HG02759 (cell line): ENCODE data around the gene GPATCH1.
"Not testable (repeated sequence)": the region's sequence is repeated elsewhere in the genome, so short reads cannot be mapped to it uniquely, and the experiment has no call there.

Source experiments
- ATAC-seq: cut with Tn5 transposase; IDR thresholded peaks from one replicate; pipeline ENCODE4 v1.9.1; 2021; ENCODE audit warnings: mild to moderate bottlenecking, moderate library complexity; ENCODE audit not compliant: unreplicated experiment

Gene GPATCH1

DNA sequence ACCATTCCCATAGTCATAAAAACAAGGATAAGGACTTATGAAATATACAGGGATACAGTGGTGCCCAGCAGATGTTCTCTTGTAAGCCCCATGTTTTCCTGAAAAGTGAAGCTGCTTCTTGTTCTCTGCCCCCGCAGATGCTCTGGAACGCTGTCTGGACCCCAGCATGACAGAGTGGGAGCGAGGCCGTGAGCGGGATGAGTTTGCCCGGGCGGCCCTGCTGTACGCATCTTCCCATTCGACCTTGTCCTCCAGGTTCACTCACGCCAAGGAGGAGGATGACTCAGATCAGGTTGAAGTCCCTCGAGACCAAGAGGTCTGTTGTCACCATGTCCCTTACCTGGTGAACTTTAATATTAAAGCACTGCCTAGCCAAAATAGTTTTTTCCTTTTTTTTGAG is 30.6 kb downstream of the GPATCH1 start:
- no peak for ATAC-seq

DNA sequence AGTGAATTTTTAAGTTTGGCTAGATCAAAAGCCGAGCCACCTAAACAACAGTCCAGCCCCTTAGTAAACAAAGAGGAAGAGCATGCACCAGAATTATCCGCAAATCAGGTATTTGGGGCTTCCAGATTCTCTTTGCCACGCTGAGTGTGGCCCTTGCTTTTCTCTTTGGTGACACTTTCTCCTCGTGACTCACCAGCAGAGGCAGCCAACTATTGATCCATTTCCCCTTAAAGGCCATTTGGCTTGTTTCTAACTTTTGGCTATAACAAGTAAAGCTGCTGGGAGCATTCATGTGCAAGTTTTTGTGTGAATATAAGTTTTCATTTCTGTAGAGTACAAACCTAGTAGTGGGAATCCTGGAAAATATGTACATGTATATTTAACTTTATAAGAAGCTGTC is 33.3 kb downstream of the GPATCH1 start:
- ATAC-seq, result no peak

DNA sequence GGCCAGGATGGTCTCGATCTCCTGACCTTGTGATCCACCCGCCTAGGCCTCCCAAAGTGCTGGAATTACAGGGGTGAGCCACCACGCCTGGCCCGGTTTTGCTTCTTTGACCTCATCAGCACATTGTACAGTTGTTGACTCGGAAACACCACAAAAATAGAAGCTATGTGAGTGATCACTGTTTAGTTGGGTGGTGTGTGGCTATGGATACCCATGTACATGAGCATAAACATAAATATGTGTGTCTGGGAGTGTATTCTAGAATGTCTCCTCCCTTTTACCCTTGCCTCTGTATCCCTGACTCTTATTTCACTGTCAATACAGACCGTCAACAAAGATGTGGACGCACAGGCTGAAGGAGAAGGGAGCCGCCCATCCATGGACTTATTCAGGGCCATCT is 36.5 kb downstream of the GPATCH1 start:
- ATAC-seq, result no peak

DNA sequence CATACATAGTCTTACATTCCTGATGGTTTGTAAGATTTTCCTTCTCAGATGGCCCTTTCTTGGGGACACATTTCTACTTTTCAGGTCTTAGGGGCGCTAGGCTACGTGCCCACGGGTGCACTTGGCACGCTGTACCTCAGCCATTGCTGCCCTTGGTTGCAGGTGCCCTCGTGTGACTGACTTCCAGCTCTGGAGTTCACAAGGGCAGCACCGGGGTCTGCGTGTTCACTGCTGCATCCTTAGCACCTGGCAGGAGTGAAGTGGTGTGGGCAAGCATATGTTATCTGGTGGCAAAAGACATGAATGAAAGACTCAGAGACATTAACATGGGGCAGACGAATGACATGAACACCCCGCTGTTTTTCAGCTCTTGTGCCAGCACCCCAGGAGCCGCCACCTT is 37.7 kb downstream of the GPATCH1 start:
- ATAC-seq, result no peak

DNA sequence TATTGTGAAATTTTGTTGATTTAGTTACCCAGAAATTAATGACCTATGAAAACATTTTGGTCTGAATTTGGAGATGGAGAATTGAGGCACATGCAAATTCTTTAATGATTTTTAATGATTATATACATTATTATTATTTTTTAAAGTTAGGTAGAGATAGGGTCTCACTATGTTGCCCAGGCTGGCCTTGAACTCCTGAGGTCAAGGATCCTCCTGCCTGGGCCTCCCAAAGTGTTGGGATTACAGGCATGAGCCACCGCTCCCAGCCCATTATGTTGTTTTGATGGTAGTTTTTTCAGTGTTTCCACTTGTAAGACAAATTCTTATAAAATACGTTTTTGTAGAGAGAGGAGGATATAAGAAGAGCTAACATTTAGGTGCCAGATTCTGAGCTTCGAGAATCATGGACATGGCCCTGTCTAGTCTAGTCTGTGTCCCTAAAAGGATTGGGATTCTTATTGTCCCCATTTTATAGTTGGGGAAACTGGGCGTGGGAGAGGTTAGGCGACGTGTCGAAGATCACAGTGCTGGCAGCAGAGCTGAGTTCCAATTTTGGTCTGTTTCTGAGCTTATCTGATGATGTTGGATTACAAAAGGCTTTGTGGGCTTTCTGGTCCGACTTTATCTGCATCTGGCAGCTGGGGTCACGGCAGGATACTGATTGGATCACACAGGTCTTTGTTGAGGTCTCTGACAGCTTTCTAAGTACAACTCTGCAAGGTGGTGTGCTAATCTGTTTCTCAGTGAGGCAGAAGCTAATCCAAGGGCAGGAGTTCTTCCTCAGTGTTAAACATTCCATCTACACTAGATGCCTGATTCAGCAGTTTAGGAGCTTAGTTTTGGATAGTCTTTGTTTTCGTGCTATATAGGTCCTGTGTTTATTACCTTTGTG is 43.5 kb downstream of the GPATCH1 start:
- ATAC-seq, result no peak

DNA sequence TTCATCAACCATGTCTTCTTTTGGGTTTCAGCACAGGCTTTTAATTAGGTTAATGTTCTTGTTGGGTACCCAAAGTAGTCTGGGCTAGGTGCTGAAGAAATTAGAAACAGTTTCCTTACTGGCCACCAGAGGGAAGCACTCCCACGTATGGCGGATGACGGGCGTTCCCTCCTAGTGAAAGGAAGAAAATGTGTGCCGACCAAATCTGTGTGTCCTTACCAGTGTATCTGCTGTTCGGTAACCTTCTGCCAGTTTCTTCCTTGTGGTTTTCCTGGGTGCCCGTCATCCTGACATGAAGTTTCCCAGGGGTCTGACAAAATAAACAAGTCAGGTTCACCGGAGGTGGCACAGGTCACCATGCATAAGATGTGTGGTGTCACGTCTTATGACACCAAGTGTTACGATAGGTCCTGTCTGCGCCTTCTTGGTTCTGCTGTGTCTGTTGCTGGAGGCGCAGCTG is 45.0 kb downstream of the GPATCH1 start:
- peak; percentile 67 for ATAC-seq

DNA sequence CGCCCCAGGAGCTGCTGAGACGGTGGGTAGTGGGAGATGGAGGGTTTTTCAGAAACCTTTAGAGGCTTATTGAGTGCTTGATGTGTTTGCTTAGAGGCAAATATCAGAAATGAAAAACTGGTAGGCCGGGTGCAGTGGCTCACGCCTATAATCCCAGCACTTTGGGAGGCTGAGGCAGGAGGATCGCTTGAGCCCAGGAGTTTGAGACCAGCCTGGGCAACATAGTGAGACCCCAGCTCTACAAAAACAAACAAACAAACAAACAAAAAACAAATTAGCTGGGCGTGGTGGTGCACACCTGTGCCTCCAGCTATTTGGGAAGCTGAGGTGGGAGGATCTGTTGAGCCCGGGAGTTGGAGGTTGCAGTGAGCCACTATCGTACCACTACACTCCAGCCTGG is 45.7 kb downstream of the GPATCH1 start:
- not testable (repeated sequence) for ATAC-seq

DNA sequence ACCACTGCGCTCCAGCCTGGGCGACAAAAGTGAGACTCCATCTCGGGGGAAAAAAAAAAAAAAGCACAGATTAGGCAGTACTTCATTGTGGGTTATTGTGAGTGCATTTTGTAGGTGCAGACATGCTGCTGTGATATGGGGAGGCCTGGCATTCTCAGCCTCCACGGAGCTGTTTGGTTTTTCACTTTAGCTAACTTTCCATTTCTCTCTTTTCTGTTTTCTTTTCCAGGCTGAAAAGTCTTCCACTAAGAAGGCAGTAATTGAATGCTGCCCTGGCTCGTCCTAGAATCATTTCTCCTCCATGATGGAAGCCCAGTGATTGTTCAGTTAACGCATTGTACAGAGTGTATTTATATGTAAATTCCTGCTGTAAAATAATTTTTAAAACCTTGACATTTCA is 48.9 kb downstream of the GPATCH1 start:
- no peak for ATAC-seq

DNA sequence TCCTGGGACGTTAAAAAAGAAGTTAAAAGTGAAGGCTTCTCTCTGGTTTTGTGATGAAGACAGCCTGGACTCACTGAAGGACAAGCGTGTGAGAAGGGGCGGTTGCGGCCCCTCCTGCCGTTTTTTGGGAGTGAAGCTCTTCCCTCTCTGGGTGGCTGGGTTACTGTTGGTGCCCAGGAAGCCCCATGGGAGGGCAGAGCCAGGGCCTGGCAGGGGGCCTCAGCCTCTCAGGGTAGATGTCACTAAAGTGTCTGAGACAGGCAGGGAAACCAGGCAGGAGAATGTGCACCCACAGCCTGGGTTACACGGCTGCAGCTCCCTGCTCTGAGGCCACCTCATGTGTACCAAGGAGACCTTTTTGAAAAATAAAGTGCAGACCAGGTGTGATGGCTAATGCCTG is 49.5 kb downstream of the GPATCH1 start:
- no peak for ATAC-seq

DNA sequence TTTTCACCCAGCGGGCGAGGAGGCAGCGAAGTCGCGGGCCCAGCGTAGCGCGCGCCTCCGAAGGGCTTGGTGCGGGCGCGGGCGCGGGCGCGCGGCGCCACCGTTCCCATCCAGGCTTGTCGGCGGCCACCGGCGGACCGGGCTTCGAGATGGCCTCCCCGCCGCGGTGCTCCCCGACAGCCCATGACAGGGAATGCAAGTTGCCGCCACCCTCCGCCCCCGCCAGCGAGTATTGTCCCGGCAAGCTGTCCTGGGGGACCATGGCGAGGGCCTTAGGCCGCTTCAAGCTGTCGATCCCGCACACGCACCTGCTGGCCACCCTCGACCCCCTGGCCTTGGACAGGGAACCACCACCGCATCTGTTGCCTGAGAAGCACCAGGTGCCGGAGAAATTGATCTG is 51.0 kb downstream of the GPATCH1 start, which contains the start of gene WDR88:
Gene WDR88 (plus strand): TSS at position 94 of the 400 bp plus-strand sequence. CDS start 56 bp downstream, at position 150.
- no peak for ATAC-seq

DNA sequence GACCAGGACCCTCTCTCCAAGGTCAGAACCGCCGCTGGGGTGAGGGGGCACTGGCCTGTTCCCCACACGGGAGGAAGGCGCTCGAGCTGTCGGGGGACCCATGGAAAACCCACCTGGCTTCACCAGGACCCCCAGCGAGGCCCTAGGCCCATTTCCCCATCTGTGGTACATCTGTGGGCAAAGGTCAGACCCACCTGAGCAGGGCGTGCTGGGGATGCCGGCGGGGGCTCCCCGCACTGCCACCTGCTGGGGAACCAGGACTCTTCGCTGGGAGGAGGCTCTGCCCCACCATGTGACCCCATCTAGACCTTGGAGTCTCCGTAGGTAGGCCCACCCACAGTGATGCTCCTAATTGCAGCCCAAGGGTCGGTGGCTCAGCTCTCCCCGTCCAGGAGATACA is 51.4 kb downstream of the GPATCH1 start:
- ATAC-seq, result no peak

DNA sequence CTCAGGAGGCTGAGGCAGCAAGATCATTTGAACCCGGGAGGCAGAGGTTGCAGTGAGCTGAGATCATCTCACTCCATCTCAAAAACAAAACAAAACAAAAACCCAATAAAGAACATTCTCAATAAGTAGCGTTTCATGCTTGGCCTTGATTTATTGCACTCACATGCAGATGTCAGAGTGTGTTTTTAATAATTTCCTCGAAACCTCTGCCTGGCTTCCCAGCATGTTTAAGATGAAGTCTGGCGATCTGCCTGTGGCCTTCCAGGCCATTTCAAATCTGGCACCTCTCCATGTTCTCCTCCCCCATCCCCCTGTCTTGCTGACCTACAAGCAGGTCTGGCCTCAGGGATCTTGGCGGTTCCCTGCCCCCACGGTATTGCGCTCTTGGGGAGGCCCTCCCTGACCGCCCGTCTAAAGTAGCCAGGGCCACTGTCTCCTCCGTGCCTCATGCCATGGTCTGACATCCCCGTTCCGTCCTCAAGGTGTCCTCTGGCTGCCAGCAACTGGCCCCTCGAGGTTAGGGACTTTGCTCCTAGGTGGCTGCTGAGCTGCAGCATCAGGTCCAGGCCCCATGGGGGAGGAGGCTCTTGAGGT is 52.6 kb downstream of the GPATCH1 start:
- no peak for ATAC-seq

DNA sequence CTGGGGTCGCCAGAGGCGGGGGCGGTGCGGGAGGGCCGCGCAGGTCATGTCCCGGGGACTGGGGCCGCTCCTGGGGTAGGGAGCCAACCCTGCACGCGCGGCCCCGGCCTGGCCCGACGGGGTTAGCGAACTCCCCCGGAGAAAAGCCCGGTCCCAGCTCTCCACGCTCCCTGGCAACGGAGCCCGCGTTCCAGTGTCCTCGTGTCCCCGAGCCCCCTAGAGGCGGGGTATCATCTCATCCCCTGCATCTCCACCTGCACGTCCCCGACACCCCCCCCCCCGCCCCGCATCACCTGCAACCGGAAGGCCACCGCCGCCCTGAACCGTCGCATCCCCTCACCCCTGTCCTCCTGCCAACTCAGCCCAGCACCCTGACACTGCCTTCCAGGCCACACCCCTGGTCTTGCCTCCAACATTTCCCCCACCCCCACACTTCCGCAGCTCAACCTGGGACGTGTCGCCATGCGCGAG is 53.6 kb downstream of the GPATCH1 start:
- ATAC-seq, result no peak

DNA sequence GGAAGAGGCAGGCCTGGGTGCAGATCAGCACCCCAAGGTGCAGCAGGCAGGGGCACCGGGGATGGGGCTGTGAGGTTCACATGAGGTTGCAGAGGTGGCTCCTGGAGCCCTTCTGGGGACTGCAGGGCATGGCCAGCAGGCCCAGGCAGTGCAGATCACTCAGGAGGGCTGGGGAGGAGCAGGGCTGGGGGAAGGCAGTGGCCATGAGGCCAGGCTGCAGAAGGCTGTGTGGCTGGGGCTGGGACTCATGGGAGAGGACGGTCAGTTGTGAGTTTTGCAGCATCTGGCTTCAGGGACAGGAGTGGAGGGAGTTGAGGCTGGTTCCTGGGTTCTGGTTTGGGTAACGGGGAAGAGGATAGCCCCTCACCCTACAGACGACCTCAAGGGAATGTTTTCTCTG is 58.2 kb downstream of the GPATCH1 start:
- no peak for ATAC-seq

DNA sequence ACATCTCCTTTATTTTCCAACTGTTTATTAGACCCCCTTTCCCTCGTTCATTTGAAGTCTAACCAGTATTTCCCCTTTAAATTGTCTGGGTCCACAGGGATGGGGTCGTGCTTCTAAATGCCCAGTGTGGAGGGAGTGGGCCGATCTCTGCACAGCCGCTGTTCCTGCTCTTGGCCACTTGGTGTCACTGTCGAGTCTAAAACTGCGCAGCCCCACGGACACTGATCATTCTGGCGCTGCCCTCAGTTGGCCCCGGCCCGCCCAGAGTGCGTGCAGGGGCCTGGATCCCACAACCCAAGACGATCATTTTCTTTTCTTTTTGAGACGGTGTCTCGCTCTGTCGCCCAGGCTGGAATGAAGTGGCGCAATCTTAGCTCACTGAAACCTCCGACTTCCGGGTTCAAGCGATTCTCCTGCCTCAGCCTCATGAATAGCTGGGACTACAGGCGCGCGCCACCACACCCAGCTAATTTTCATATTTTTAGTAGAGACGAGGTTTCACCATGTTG is 63.0 kb downstream of the GPATCH1 start:
- ATAC-seq, result peak; percentile 73

DNA sequence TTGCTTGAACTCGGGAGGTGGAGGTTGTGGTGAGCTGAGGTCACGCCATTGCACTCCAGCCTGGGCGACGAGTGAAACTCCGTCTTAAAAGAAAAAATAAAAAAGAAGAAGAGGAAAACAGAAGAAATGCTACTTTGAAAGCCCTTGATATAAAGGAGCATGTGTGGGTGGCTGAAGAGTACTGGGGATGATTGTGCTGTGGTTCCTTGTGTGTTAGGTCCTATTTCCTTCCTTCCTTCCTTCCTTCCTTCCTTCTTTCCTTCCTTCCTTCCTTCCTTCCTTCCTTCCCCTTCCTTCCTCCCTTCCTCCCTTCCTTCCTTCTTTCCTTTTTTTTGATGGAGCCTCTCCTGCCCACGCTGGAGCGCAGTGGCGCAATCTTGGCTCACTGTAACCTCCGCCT is 65.2 kb downstream of the GPATCH1 start:
- ATAC-seq, result no peak

DNA sequence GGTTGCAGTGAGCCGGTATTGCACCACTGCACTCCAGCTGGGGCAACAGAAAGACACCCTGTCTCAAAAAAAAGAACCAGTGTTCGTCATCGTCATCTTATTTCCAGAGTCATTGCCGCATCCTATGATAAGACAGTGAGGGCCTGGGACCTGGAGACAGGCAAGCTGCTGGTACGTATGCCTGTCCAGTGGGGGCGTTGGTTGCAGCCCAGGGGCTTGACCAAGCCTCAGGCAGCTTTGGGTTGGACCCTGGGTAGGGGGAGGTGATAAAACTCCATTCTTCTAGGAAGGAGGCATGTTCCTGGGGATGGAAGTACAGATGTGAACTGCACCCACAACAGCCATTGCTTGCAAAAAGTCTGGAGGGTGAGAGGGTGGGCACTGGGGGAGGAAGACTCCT is 66.6 kb downstream of the GPATCH1 start:
- no peak for ATAC-seq

DNA sequence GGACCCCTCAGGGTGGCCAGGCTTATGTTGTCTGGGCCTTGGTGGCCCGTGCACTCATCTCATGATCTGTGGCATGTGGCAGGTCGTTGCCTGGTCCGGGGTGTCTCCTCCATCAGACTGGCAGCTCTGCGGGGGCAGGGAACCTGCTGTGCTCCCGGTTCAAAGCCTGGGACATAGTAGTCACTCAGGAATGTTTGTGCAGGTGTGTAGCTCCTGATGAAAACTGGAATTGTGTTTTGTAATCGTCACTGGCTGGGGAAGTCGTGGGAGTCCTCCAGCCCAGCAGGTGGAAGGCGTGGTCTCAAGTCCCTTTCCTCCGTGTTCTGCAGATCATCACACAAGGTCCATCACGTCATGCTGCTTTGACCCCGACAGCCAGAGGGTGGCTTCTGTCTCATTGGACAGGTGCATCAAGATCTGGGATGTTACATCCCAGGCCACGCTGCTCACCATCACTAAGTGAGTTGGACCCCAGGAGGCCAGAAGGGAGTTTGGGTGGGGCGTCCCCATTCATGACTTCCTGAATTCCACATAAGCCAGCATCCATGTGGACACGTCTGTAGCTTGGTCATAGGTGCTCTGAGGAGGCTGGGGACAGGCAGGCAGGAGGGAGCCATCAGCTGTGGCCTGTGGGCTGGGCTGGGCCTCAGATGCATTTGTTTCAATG is 70.0 kb downstream of the GPATCH1 start:
- no peak for ATAC-seq

DNA sequence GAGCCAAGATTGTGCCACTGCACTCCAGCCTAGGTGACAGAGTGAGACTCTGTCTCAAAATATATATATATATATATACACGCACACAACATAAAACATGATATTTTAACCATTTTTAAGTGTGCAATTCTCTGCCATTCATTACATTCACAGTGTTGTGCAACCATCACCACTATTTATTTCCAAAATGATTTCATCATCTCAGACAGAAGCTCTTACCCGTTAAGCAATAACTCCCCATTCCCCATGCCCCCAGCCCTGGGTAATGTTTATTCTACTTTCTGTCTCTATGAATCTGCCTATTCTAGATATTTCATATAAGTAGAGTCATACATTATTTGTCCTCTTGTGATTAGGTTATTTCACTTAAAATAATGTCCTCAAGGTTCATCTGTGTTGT is 71.2 kb downstream of the GPATCH1 start:
- ATAC-seq, result no peak

DNA sequence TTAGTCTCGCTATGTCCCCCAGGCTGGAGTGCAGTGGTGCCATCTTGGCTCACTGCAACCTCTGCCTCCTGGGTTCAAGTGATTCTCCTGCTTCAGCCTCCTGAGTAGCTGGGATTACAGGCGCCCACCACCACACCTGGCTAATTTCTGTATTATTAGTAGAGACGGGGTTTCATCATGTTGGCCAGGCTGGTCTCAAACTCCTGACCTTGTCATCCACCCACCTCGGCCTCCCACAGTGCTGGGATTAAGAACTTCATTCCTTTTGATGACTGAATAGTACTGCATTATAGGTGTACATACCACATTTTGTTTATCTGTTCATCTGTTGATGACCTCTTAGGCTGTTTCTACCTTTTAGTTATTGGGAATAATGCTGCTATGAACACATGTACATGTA is 71.6 kb downstream of the GPATCH1 start:
- ATAC-seq, result not testable (repeated sequence)

DNA sequence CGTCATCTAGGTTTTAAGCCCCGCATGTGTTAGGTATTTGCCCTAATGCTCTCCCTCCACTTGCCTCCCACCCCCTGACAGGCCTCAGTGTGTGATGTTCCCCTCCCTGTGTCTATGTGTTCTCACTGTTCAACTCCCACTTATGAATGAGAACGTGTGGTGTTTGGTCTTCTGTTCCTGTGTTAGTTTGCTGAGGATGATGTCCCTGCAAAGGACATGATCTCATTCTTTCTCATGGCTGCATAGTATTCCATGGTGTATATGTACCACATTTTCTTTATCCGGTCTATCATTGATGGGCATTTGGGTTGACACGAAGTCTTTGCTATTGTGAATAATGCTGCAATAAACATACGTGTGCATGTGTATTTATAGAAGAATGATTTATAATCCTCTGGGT is 73.3 kb downstream of the GPATCH1 start:
- not testable (repeated sequence) for ATAC-seq
